Activated B cell treated with CpG ODN at 0.5 μM for 24 hours (primary cell): Measurements from ENCODE around the gene VCAN. TPM values are rescaled to one million over a fixed set of nuclear protein-coding genes. Genes with fewer than 3 reads are reported as not detected.

Source experiments
- ATAC-seq: fragments of 200-7000 bp; cut with Tn5 transposase; one replicate; pipeline ENCODE4 v1.10.0; 2021; ENCODE audit warnings: low read depth, mild to moderate bottlenecking, moderate library complexity
- CTCF ChIA-PET: fragments of 350-600 bp; sonication (Branson Sonifier 250); formaldehyde crosslinking; loops from one replicate; lab custom pipeline; 2021; ENCODE audit warnings: antibody characterized with exemption; lab: Charles Lee
- POLR2A ChIA-PET: fragments of 350-600 bp; sonication (Branson Sonifier 250); formaldehyde crosslinking; loops from one replicate; lab custom pipeline; 2021; ENCODE audit warnings: antibody characterized with exemption; lab: Charles Lee
- DNase-seq: peaks from one replicate; pipeline ENCODE4 v3.0.0; 2022
- H3K27ac Mint-ChIP-seq: one replicate; pipeline ENCODE4 v1.8.0; 2020; ENCODE audit warnings: mixed read lengths
- H3K27me3 Mint-ChIP-seq: one replicate; pipeline ENCODE4 v1.8.0; 2021; ENCODE audit warnings: mixed read lengths
- H3K36me3 Mint-ChIP-seq: one replicate; pipeline ENCODE4 v1.8.0; 2021; ENCODE audit warnings: low read depth, mixed read lengths
- H3K4me1 Mint-ChIP-seq: one replicate; pipeline ENCODE4 v1.8.0; 2021; ENCODE audit warnings: mixed read lengths
- H3K4me3 Mint-ChIP-seq: one replicate; pipeline ENCODE4 v1.8.0; 2020; ENCODE audit warnings: mild to moderate bottlenecking, mixed read lengths
- H3K9me3 Mint-ChIP-seq: one replicate; pipeline ENCODE4 v1.8.0; 2020; ENCODE audit warnings: mixed read lengths
- intact Hi-C: fragments of 100-400 bp; cut with micrococcal nuclease; formaldehyde crosslinking; loops from one replicate; pipeline ENCODE4 v1.15.1; 2024
- total RNA-seq: library from RNA; stranded (reverse); gene quantifications from 2 replicates; pipeline ENCODE4 v1.2.3, GENCODE V29; 2022
- TF ChIP-seq, protein P1 (sequence below): fragments of 200-600 bp; IDR thresholded peaks from one replicate; pipeline ENCODE4 v1.8.0; 2022; ENCODE audit warnings: antibody characterized with exemption, mild to moderate bottlenecking

The VCAN gene
- total RNA-seq, 1 donor from 2014 or later = 0.16 TPM

DNA sequence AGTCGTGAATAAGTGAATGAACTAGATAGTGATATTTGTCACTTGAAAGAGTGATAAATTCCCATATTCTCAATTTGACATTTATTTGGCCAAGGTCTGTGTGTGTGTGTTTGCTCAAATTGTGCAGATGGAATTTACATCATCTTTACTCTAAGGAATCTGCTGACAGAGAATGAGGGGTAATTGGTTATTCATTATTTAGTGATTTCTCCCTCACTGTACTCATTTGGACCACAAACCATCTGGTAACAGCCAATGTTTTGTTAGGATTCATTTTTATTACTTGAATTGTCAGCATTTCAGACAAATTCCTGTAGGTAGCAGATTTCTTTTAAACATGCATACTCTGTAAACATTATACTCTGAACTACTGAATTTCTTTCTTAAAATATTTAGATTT lies 15.6 kb downstream of the VCAN start:
- ATAC-seq (no peak), DNase-seq (no peak)
- Mint-ChIP-seq H3K27ac (no peak overlapping the region), H3K4me3 (no peak overlapping the region), H3K27me3 (peaks cover 2% of the 10 kb centered on the region), H3K4me1 (no peaks in the 10 kb centered on the region), H3K9me3 (no peaks in the 10 kb centered on the region), H3K36me3 (no peaks in the 10 kb centered on the region)
- ChIA-PET CTCF (no interaction called here), POLR2A (no interaction called here)
- intact Hi-C loops = no loop called here
- TF ChIP-seq, protein P1, sequence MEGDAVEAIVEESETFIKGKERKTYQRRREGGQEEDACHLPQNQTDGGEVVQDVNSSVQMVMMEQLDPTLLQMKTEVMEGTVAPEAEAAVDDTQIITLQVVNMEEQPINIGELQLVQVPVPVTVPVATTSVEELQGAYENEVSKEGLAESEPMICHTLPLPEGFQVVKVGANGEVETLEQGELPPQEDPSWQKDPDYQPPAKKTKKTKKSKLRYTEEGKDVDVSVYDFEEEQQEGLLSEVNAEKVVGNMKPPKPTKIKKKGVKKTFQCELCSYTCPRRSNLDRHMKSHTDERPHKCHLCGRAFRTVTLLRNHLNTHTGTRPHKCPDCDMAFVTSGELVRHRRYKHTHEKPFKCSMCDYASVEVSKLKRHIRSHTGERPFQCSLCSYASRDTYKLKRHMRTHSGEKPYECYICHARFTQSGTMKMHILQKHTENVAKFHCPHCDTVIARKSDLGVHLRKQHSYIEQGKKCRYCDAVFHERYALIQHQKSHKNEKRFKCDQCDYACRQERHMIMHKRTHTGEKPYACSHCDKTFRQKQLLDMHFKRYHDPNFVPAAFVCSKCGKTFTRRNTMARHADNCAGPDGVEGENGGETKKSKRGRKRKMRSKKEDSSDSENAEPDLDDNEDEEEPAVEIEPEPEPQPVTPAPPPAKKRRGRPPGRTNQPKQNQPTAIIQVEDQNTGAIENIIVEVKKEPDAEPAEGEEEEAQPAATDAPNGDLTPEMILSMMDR = no peak

DNA sequence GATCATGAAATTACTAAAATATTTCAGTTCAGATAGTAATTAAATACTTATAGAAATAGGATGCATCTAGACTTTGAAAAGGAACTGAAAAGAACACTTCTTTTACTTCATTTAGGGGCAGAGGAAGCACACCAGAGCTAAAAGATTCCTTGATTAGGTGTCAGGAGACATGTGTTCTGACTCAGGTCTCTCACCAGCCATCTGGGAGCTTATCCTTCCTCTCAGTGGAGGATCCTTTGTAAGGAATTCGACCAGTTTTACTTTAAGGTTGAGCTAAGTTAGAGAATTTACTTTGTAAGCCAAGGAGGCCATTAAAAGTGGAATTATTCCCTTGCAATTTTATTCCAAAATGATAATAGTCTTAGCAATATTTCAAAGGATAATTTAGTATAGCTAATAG lies 16.7 kb downstream of the VCAN start:
- intact Hi-C loops = no loop called here
- no peaks in the 10 kb centered on the region for H3K4me1 Mint-ChIP-seq
- POLR2A ChIA-PET = no interaction called here

DNA sequence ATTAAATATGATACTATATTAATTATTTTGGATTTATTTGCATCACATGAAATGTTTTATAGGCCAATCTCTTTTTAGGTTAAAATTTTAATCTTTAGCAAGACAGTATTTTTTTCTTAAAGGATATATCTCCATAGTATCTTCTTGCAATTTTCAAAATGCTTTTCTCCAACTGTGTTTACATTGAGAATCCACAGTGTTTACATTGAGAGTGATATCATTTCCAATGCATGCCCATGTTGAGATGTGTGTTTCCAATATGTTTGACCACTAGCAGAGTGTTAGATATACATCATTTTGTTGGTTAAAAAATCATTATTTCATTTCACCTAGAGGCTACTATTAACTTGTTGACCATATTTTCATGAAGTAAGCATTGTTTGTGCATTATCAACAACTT lies 17.3 kb downstream of the VCAN start:
- no peaks in the 10 kb centered on the region for H3K9me3 Mint-ChIP-seq
- no peaks in the 10 kb centered on the region for H3K4me1 Mint-ChIP-seq
- no peaks in the 10 kb centered on the region for H3K36me3 Mint-ChIP-seq
- DNase-seq (no peak), ATAC-seq (no peak)
- ChIA-PET CTCF (no interaction called here), POLR2A (no interaction called here)
- no peak overlapping the region for H3K4me3 Mint-ChIP-seq
- intact Hi-C loops = no loop called here
- TF ChIP-seq, protein P1 = no peak
- peaks cover 2% of the 10 kb centered on the region for H3K27me3 Mint-ChIP-seq
- no peak overlapping the region for H3K27ac Mint-ChIP-seq

More for the DNA sequence above, 16.7 kb downstream of the VCAN start:
- Mint-ChIP-seq H3K4me3 (no peak overlapping the region), H3K36me3 (no peaks in the 10 kb centered on the region), H3K27me3 (peaks cover 2% of the 10 kb centered on the region), H3K27ac (no peak overlapping the region), H3K9me3 (no peaks in the 10 kb centered on the region)
- CTCF ChIA-PET = no interaction called here
- no peak for DNase-seq
- TF ChIP-seq, protein P1 = no peak
- ATAC-seq = no peak

DNA sequence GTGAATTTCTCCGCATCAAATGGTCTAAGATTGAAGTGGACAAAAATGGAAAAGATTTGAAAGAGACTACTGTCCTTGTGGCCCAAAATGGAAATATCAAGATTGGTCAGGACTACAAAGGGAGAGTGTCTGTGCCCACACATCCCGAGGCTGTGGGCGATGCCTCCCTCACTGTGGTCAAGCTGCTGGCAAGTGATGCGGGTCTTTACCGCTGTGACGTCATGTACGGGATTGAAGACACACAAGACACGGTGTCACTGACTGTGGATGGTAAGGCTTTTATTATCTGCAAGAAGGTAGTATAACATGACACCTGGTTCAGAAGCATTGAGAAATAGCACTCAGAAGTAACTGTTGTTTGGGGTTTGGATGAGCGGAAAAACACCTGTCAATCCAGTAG lies 18.7 kb downstream of the VCAN start:
- TF ChIP-seq, protein P1 = no peak
- Mint-ChIP-seq H3K27ac (no peak overlapping the region), H3K4me3 (no peak overlapping the region), H3K36me3 (no peaks in the 10 kb centered on the region), H3K9me3 (no peaks in the 10 kb centered on the region), H3K27me3 (no peaks in the 10 kb centered on the region), H3K4me1 (no peaks in the 10 kb centered on the region)
- ATAC-seq (no peak), DNase-seq (no peak)
- ChIA-PET CTCF (no interaction called here), POLR2A (no interaction called here)
- intact Hi-C loops = no loop called here

DNA sequence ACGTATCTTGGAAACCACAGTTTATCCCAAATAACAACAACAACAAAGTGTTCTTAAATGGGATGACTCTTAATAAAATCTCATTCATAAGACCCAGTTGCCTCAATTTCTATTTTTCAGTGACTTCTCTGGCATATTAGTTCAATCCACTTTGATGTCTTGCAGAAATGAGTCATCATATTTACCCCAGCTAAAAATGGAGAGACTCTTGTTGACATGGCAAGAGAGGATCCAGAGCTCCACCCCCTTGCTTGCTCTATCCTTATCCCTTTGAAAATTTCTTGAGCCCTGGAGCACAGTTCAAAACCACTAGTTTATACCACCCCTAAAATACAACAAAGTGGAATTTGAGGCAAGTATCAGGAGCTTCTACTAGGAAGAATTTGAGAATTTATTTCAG lies 20.8 kb downstream of the VCAN start:
- POLR2A ChIA-PET = no interaction called here
- no peak for ATAC-seq

More for the DNA sequence above, 20.8 kb downstream of the VCAN start:
- CTCF ChIA-PET = no interaction called here
- intact Hi-C loops = no loop called here
- Mint-ChIP-seq H3K27me3 (no peaks in the 10 kb centered on the region), H3K4me3 (no peak overlapping the region), H3K9me3 (no peaks in the 10 kb centered on the region), H3K27ac (no peak overlapping the region), H3K36me3 (no peaks in the 10 kb centered on the region), H3K4me1 (no peaks in the 10 kb centered on the region)
- DNase-seq = no peak
- TF ChIP-seq, protein P1 = no peak
